Neuron (in vitro differentiated cells): ENCODE results near the gene GOLGA6L10.
A peak's percentile ranks its signal among the peaks of the same experiment; 100 is the strongest.
"Not testable (repeated sequence)": the region's sequence is repeated elsewhere in the genome, so short reads cannot be mapped to it uniquely, and the experiment has no call there.

Experiments
- H2AFZ ChIP-seq: one replicate; pipeline ENCODE4 v1.6.1; 2013; ENCODE audit warnings: low read depth, mild to moderate bottlenecking, inconsistent platforms, low read length, moderate library complexity
- H3K27me3 ChIP-seq: one replicate; pipeline ENCODE4 v1.6.1; 2013; ENCODE audit warnings: low read length; ENCODE audit not compliant: insufficient read depth
- H3K36me3 ChIP-seq: one replicate; pipeline ENCODE4 v1.6.1; 2013; ENCODE audit warnings: low read length; ENCODE audit not compliant: insufficient read depth
- H3K4me1 ChIP-seq: one replicate; pipeline ENCODE4 v1.6.1; 2013; ENCODE audit warnings: low read length; ENCODE audit not compliant: insufficient read depth
- H3K4me3 ChIP-seq: 2 replicates; pipeline ENCODE4 v1.5.1; 2013; ENCODE audit warnings: mild to moderate bottlenecking, low read length, moderate library complexity
- H3K9me3 ChIP-seq: one replicate; pipeline ENCODE4 v1.6.1; 2013; ENCODE audit warnings: low read length

GOLGA6L10 gene

GRCh38 chr15:82365692-82366323, 16.5 kb upstream of the GOLGA6L10 start:
- not testable (repeated sequence) for H3K4me3 ChIP-seq, H3K4me1 ChIP-seq, H3K36me3 ChIP-seq, H3K27me3 ChIP-seq, H3K9me3 ChIP-seq, H2AFZ ChIP-seq

GRCh38 chr15:82364548-82364947, 15.3 kb upstream of the GOLGA6L10 start:
- not testable (repeated sequence) for H3K9me3 ChIP-seq, H3K36me3 ChIP-seq, H3K27me3 ChIP-seq, H2AFZ ChIP-seq, H3K4me1 ChIP-seq, H3K4me3 ChIP-seq

GRCh38 chr15:82362790-82363189, 13.5 kb upstream of the GOLGA6L10 start:
- not testable (repeated sequence) for H3K4me3 ChIP-seq, H3K27me3 ChIP-seq, H3K4me1 ChIP-seq, H3K36me3 ChIP-seq, H3K9me3 ChIP-seq, H2AFZ ChIP-seq

- H3K9me3 ChIP-seq, H3K4me1 ChIP-seq, H3K27me3 ChIP-seq, H3K36me3 ChIP-seq, H2AFZ ChIP-seq, H3K4me3 ChIP-seq: not testable (repeated sequence)
These were observed 11.3 kb upstream of the GOLGA6L10 start for GRCh38 chr15:82360618-82361017.

GRCh38 chr15:82355055-82355454, 5.8 kb upstream of the GOLGA6L10 start:
- not testable (repeated sequence) for H2AFZ ChIP-seq, H3K36me3 ChIP-seq, H3K27me3 ChIP-seq, H3K9me3 ChIP-seq, H3K4me1 ChIP-seq, H3K4me3 ChIP-seq

GRCh38 chr15:82354546-82354945, 5.3 kb upstream of the GOLGA6L10 start:
- not testable (repeated sequence) for H3K36me3 ChIP-seq, H3K4me1 ChIP-seq, H3K27me3 ChIP-seq, H3K9me3 ChIP-seq, H2AFZ ChIP-seq
- peak overlapping the region; percentile 49 for H3K4me3 ChIP-seq

- not testable (repeated sequence) for H3K36me3 ChIP-seq, H3K27me3 ChIP-seq, H3K9me3 ChIP-seq, H3K4me3 ChIP-seq, H3K4me1 ChIP-seq, H2AFZ ChIP-seq
These were observed 1.6 kb downstream of the GOLGA6L10 start for GRCh38 chr15:82347645-82348044.

GRCh38 chr15:82345176-82345575, 4.1 kb downstream of the GOLGA6L10 start:
- not testable (repeated sequence) for H2AFZ ChIP-seq, H3K36me3 ChIP-seq, H3K4me3 ChIP-seq, H3K27me3 ChIP-seq, H3K9me3 ChIP-seq, H3K4me1 ChIP-seq

GRCh38 chr15:82344421-82344820, 4.9 kb downstream of the GOLGA6L10 start:
- H3K9me3 ChIP-seq, H3K36me3 ChIP-seq, H2AFZ ChIP-seq, H3K4me1 ChIP-seq, H3K27me3 ChIP-seq, H3K4me3 ChIP-seq: not testable (repeated sequence)

- H2AFZ ChIP-seq, H3K36me3 ChIP-seq, H3K4me1 ChIP-seq, H3K27me3 ChIP-seq, H3K9me3 ChIP-seq, H3K4me3 ChIP-seq: not testable (repeated sequence)
These were observed 5.4 kb downstream of the GOLGA6L10 start for GRCh38 chr15:82343851-82344250.

- H3K4me3 ChIP-seq, H3K9me3 ChIP-seq, H2AFZ ChIP-seq, H3K4me1 ChIP-seq, H3K36me3 ChIP-seq, H3K27me3 ChIP-seq: not testable (repeated sequence)
These were observed 6.5 kb downstream of the GOLGA6L10 start for GRCh38 chr15:82342632-82343374.

- H2AFZ ChIP-seq, H3K4me1 ChIP-seq, H3K27me3 ChIP-seq, H3K4me3 ChIP-seq, H3K9me3 ChIP-seq, H3K36me3 ChIP-seq: not testable (repeated sequence)
These were observed 10.7 kb downstream of the GOLGA6L10 start for GRCh38 chr15:82338573-82338972.

GRCh38 chr15:82338053-82338452, 11.2 kb downstream of the GOLGA6L10 start:
- H3K27me3 ChIP-seq, H2AFZ ChIP-seq, H3K36me3 ChIP-seq, H3K4me3 ChIP-seq, H3K4me1 ChIP-seq, H3K9me3 ChIP-seq: not testable (repeated sequence)

GRCh38 chr15:82337051-82337450, 12.2 kb downstream of the GOLGA6L10 start:
- not testable (repeated sequence) for H2AFZ ChIP-seq, H3K4me1 ChIP-seq

More at GRCh38 chr15:82337051-82337450, 12.2 kb downstream of the GOLGA6L10 start:
- H3K36me3 ChIP-seq, H3K27me3 ChIP-seq, H3K4me3 ChIP-seq, H3K9me3 ChIP-seq: not testable (repeated sequence)
